Measurements from ENCODE around the gene GLI3.

The GLI3 gene

DNA sequence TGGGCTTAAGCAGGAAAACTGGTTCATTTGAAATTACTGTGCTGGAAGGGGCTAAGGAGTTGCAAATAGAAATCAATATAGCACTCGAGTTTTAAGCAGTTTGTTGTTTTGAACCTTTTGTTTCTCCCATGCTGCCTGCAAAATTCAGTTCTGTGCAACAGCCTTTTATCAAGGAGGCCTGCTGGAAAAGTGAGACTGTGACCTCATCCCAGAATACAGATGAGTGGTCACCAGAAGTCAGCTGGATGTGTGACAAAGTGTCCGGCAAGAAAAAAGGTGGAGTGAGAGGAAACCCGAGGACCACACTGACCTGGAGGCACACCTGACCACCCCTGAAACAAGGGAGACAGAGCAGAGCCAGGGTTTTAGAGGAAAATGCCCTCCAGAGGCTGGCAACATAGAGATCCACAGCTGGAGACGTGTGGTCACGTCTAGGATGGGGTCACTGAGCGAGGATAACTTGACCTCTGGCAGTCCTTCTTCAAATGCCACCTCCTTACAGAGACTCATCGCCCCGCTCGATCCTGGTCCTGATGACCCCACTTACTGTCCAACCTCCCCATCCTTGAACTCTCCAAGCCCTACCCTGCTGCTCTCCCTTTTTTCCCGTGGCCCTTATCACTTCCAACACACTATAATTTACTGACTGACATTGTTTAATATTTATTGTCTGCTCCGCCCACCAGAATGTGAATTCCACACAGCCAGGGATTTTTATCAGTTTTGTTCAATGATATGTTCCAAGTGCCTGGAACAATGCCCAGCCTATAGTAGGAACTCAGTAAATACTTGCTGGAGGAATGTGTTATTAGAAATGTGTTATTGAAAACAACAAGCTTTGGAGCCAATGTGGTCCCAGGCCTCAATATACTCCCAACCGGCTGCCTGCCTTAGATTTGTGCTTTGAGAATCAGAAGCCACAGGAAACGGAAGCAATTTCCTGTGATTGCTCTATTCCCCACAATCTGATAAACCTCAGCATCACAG lies 243.8 kb downstream of the GLI3 start:
- no peak for DNase-seq (ENCODE audit: extremely low spot score)
- POLR2A ChIA-PET: no interaction called here
- CTCF ChIA-PET: no interaction called here
- TF ChIP-seq, protein P1, sequence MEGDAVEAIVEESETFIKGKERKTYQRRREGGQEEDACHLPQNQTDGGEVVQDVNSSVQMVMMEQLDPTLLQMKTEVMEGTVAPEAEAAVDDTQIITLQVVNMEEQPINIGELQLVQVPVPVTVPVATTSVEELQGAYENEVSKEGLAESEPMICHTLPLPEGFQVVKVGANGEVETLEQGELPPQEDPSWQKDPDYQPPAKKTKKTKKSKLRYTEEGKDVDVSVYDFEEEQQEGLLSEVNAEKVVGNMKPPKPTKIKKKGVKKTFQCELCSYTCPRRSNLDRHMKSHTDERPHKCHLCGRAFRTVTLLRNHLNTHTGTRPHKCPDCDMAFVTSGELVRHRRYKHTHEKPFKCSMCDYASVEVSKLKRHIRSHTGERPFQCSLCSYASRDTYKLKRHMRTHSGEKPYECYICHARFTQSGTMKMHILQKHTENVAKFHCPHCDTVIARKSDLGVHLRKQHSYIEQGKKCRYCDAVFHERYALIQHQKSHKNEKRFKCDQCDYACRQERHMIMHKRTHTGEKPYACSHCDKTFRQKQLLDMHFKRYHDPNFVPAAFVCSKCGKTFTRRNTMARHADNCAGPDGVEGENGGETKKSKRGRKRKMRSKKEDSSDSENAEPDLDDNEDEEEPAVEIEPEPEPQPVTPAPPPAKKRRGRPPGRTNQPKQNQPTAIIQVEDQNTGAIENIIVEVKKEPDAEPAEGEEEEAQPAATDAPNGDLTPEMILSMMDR (IDR thresholded peaks at IDR 0.05; ENCODE audit: control extremely low read depth, extremely low read depth, low read depth, missing control alignments): no peak

DNA sequence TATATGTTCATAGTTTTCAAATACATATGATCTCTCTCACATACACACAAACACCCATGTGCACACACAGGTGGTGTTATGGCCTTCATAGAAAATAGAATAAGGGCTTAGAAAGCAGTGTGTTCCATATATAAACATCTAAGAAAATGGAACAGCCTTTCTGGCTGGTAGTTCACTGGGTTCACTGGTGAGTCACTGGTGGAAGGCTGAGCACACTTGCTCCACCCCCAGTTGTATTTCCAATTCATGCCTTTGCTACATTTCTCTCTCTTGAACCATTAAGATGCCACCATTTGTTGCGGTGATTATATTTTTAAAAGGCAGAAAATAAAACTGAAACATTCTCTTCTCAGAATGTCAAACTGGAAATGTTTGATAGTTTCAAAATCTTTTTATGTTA lies 252.1 kb downstream of the GLI3 start:
- POLR2A ChIA-PET: no interaction called here
- TF ChIP-seq, protein P1 (IDR thresholded peaks at IDR 0.05; ENCODE audit: control extremely low read depth, extremely low read depth, low read depth, missing control alignments): no peak
- DNase-seq (ENCODE audit: extremely low spot score): no peak
- CTCF ChIA-PET: interaction anchor here (1.8 to 2.1 kb wide), 2 partner anchors 10 to 892 kb away, joined by 5 to 7 read pairs; no protein-coding TSS in a partner anchor

DNA sequence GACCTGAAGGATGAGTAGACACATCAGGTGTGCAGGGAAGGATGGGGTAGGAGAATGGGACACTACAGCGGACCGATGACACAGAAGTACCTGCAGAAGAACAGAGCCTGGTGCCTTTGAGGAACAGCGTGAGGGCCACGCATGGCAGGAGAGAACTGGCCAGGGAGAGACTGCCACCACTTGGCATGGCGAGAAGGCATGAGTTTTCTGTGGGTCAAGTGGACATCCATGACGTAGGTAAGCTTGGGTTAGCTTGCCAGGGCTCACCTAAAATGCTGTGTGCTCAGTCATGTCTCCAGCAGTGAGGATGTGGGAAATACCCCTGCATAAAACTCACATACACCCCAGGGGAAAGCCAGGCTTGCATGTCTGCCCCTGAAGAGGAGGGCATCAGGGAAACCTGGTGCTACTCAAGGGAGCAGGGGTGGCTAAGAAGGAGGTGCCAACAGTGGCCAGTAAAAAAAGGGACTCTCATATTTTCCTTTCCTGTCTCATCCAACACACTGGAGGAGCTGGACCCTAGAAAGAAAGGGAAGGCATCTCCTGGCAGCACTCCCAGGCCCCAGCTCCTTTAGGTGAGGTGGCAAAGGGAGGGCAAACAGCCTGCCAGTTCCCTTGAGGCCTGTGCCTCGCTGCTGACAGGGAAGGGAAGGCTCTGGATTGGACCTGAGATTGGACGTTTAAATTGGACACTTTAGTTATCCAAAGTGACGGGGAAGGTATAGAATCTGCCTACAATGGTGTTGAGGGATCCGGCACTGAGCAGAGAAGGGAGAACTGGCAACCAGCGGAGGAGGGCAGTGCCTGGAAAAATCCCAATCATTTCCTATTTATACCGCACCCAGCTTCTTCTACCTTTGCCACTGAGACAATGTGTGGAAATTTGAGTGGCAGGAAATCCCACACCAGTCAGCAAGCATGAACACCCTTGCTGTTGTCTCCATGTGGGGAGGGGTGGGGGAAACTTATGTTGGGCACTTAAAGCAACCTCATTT lies 255.7 kb downstream of the GLI3 start:
- ChIA-PET CTCF (interaction anchor here (0.7 to 8.2 kb wide), 6 partner anchors 11 to 896 kb away, joined by 3 to 34 read pairs (median 8); no protein-coding TSS in a partner anchor), POLR2A (no interaction called here)
- TF ChIP-seq, protein P1 (IDR thresholded peaks at IDR 0.05; ENCODE audit: control extremely low read depth, extremely low read depth, low read depth, missing control alignments): no peak
- DNase-seq (ENCODE audit: extremely low spot score): no peak

DNA sequence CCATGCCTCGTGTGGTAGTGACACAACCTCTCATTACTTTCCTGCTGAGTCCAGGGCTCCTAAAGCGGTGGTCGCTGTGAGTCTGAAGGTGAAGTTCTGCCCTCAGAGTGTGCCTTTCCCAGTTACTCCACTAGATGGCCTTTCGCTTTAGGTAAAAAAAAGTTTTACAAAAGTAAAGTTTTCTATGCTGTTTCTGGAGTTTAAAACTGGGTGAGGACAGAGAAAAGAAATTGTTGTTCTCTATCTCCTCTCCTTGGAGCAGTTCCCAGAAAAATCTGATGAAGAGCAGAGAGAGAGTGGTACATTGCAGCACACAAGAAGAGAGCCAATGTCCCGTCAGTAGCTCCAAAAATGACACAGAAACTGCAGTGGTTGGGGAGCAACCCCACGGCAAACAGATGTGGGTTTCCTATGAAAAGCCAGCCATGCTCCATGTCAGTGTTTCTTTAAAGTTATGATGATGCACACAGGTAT lies 257.1 kb downstream of the GLI3 start:
- no peak for DNase-seq (ENCODE audit: extremely low spot score)
- ChIA-PET POLR2A (interaction anchor here (0.6 kb wide), 1 partner anchor 1748 kb away, joined by 4 read pairs; no protein-coding TSS in a partner anchor), CTCF (interaction anchor here (0.6 to 8.2 kb wide), 18 partner anchors 9 to 1860 kb away, joined by 3 to 34 read pairs (median 4); no protein-coding TSS in a partner anchor)
- TF ChIP-seq, protein P1 (IDR thresholded peaks at IDR 0.05; ENCODE audit: control extremely low read depth, extremely low read depth, low read depth, missing control alignments): peak; percentile 42

DNA sequence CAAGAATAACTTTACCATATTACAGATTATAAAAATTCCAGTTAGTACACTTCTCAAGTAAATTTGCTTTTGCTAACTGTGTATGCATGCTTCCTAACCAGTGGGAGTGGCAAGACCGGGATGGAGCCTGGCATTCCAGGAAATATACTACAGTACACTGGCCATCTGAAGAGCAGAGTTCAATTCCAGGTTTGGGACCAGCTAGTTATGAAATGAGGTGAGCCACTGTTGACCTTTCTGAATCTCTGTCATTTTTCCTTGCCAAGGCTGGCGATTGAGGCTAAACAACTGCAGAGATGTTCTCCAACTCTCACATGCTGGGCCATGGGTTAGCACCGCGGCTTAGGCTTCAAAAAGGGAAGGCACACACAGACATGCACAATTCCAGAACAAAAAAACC lies 258.2 kb downstream of the GLI3 start:
- POLR2A ChIA-PET: no interaction called here
- TF ChIP-seq, protein P1 (IDR thresholded peaks at IDR 0.05; ENCODE audit: control extremely low read depth, extremely low read depth, low read depth, missing control alignments): no peak
- CTCF ChIA-PET: interaction anchor here (0.7 to 8.2 kb wide), 15 partner anchors 11 to 1861 kb away, joined by 3 to 34 read pairs (median 5); no protein-coding TSS in a partner anchor
- DNase-seq (ENCODE audit: extremely low spot score): no peak

Data from GM10248 (cell line).